ENCODE measurements around the gene MYO1D. TPM values are rescaled to one million over a fixed set of nuclear protein-coding genes. Genes with fewer than 3 reads are reported as not detected.

Gene MYO1D
- total and polyA plus RNA-seq, 12 donors = 13.6 to 103 (median 59.8) TPM

DNA sequence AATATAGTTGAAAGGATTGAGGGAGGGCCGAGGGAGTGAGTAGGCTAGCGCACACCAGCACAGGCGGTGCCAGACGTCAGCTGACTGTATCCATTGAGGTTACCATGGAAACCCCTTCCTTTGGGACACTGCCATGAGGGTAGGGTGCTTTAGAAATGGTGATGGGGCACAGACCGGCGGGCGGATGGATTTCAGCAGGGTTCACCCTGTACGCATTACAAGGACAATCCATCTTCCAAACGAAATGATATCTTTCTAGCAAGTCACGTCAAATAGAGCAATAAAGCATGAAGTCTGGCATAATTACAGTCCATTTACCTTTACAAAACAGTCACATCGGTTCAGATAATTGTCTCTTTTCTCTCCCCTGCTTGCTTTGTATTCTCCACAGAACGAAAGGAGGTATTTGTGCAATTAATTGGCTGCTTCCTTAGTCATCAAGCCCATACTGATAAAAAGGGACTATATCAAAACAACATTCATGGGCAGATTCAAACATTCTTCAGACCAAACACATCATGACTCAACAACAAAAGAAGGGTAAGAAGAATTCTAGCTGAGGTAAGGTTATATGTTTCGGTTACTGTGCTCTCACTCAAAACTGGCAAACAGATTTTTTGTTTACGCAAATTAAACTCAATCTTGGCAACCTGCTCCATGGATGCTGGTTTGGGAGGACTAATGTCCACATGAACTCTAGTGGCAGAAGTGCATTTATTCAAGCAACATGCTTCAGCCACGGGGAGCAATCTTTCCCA, 249.5 kb downstream of the MYO1D start:
- no peaks in the 10 kb centered on the region for H3K36me3 ChIP-seq (replicated peaks in 1 of 2)
- peak overlapping the region in 1 of 5 donors; percentile 22 for H3K27ac ChIP-seq
- H3K27me3 ChIP-seq = no peaks in the 10 kb centered on the region
- no peak overlapping the region for H3K4me3 ChIP-seq
- H3K9me3 ChIP-seq (replicated peaks in 1 of 3) = no peaks in the 10 kb centered on the region
- peaks cover 0 to 14% of the 10 kb centered on the region in 2 donors for H3K4me1 ChIP-seq (replicated peaks in 1 of 2)
- 80 to 86% (median 82%) methylated on average over 15 of the region's 15 CpGs for WGBS, 4 donors
- DNase-seq = peak in 3 of 7 donors; percentile 26 to 88 (median 34)
- intact Hi-C loops (cut with DNase I) = no loop called here
- no peak for TF ChIP-seq POLR2A (IDR thresholded peaks at IDR 0.05)
- TF ChIP-seq, protein P1, sequence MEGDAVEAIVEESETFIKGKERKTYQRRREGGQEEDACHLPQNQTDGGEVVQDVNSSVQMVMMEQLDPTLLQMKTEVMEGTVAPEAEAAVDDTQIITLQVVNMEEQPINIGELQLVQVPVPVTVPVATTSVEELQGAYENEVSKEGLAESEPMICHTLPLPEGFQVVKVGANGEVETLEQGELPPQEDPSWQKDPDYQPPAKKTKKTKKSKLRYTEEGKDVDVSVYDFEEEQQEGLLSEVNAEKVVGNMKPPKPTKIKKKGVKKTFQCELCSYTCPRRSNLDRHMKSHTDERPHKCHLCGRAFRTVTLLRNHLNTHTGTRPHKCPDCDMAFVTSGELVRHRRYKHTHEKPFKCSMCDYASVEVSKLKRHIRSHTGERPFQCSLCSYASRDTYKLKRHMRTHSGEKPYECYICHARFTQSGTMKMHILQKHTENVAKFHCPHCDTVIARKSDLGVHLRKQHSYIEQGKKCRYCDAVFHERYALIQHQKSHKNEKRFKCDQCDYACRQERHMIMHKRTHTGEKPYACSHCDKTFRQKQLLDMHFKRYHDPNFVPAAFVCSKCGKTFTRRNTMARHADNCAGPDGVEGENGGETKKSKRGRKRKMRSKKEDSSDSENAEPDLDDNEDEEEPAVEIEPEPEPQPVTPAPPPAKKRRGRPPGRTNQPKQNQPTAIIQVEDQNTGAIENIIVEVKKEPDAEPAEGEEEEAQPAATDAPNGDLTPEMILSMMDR (IDR thresholded peaks at IDR 0.05) = no peak

DNA sequence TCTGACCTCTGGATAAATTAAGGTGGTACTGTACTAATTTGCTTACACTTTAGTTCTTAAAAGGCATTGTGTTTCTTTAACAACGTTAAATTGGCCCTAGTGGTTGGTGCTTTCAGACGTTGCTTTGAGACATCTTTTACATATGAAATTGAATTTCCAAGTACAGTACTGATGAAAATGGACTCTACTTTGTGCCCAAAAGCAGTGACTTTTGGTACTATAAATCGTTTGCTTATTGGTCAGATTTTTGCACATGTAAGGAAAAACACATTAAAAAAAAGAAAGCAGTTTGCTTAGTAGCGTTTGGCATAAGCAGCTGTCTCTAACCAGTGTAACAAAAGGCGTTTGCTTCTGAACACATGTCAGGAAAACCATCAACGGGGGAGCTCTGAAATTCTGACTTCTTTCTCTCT, 250.5 kb downstream of the MYO1D start:
- no peak for TF ChIP-seq POLR2A (IDR thresholded peaks at IDR 0.05)
- no peaks in the 10 kb centered on the region for H3K27me3 ChIP-seq
- H3K36me3 ChIP-seq (replicated peaks in 1 of 2) = no peaks in the 10 kb centered on the region
- no peaks in the 10 kb centered on the region for H3K9me3 ChIP-seq (replicated peaks in 1 of 3)
- DNase-seq = no peak
- intact Hi-C loops (cut with DNase I) = no loop called here
- 53 to 64% (median 59%) methylated on average over 6 of the region's 6 CpGs for WGBS, 4 donors
- peak overlapping the region in 1 of 5 donors; percentile 22 for H3K27ac ChIP-seq
- H3K4me1 ChIP-seq (replicated peaks in 1 of 2) = peaks cover 0 to 14% of the 10 kb centered on the region in 2 donors
- H3K4me3 ChIP-seq = no peak overlapping the region

DNA sequence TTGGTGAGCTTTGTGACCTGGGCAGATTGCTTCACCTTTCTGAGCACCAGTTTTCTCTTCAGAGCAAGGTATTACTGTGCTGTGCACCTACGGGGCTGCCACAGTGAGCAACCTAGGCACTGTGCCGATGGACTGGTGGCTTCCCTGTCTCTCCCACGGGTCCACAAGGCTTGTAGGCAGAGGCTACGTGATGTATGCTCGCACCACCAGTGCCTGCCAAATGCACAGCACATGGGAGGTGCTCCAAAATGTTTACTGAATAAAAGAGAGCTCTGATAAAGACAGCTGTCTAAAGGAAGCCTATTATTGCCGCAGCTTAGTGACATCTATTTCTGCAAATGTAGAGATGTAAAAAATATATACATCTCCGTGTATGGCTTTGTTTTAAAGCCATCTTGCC, 251.0 kb downstream of the MYO1D start:
- H3K4me3 ChIP-seq = no peak overlapping the region
- WGBS, 4 donors = 76 to 81% (median 78%) methylated on average over 6 to 7 of the region's 7 CpGs
- intact Hi-C loops (cut with DNase I) = no loop called here
- peaks cover 0 to 14% of the 10 kb centered on the region in 2 donors for H3K4me1 ChIP-seq (replicated peaks in 1 of 2)
- TF ChIP-seq POLR2A (IDR thresholded peaks at IDR 0.05) = no peak
- TF ChIP-seq, protein P1 (IDR thresholded peaks at IDR 0.05) = no peak
- DNase-seq = no peak
- no peaks in the 10 kb centered on the region for H3K9me3 ChIP-seq (replicated peaks in 1 of 3)
- peak overlapping the region in 1 of 5 donors; percentile 22 for H3K27ac ChIP-seq
- no peaks in the 10 kb centered on the region for H3K36me3 ChIP-seq (replicated peaks in 1 of 2)
- no peaks in the 10 kb centered on the region for H3K27me3 ChIP-seq

- no peak for DNase-seq
- intact Hi-C loops (cut with DNase I) = no loop called here
- Histone ChIP-seq H3K27ac (no peak overlapping the region), H3K4me1 (replicated peaks in 1 of 2) (peaks cover 0 to 6% of the 10 kb centered on the region in 2 donors), H3K4me3 (no peak overlapping the region), H3K27me3 (no peaks in the 10 kb centered on the region), H3K9me3 (replicated peaks in 1 of 3) (no peaks in the 10 kb centered on the region), H3K36me3 (replicated peaks in 1 of 2) (no peaks in the 10 kb centered on the region)
- WGBS, 4 donors = 68 to 92% (median 77%) methylated on average over 2 of the region's 2 CpGs
- TF ChIP-seq POLR2A (IDR thresholded peaks at IDR 0.05) = no peak
Measured at GRCh38 chr17:32623196-32623595, 253.7 kb downstream of the MYO1D start.

- no peak overlapping the region for H3K27ac ChIP-seq
- no peak for TF ChIP-seq POLR2A (IDR thresholded peaks at IDR 0.05)
- TF ChIP-seq, protein P1 (IDR thresholded peaks at IDR 0.05) = no peak
- H3K4me3 ChIP-seq = no peak overlapping the region
- intact Hi-C loops (cut with DNase I) = no loop called here
- H3K27me3 ChIP-seq = no peaks in the 10 kb centered on the region
- no peaks in the 10 kb centered on the region for H3K4me1 ChIP-seq (replicated peaks in 1 of 2)
- H3K36me3 ChIP-seq (replicated peaks in 1 of 2) = no peaks in the 10 kb centered on the region
- 92 to 95% (median 95%) methylated on average over 4 of the region's 4 CpGs for WGBS, 4 donors
- DNase-seq = no peak
- no peaks in the 10 kb centered on the region for H3K9me3 ChIP-seq (replicated peaks in 1 of 3)
Measured at GRCh38 chr17:32622540-32622939, 254.4 kb downstream of the MYO1D start.

Data from adrenal gland (tissue), 12 donors.